ENCODE results near the gene PLXDC2.

DNA sequence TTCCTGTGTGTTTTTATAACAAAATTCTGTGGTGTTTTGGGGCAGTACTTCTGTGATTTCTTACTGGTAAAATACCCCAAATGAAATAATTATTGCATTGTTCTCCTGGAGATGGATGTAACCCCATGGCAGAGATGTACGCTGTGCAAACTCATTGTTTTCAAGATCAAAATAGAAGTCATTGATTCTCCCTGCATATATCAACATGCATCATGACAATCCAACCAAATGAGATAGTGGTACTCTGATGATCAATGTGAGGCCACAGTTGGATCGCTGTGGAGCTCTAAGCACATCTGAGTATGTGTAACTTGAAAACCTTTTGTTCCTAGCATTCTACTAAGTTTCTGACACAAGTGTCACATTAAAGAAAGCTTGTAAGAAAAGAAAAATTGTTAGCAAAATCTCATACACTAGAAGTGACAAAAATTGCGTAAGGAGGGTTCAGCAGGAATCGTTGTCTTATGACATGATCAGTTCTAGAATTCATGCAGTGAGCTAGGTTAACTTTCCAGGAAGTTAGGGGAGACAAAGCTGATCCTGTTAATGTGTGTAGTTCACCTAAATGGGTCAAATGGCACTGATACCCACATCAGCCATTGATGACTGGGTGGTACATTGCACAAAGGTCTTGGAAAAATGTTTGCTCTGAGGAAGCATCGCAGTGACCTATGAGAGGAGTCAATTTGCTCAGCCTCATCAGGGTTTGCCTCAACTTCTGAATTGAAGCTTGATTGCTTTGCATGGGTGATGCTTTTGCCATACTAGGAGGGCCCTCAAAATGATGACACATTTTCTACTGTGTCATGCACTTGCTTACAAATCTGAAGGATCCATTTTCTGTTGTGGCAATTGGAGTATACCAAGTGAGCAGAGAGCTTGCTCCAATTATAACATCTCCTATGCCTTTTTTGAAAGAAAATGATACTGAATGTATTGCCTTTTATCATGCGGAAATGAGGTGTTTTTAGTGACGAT lies 145.1 kb downstream of the PLXDC2 start:
- TF ChIP-seq EZH2phosphoT487 (IDR thresholded peaks at IDR 0.05; ENCODE audit: low read depth, severe bottlenecking, unreplicated experiment): no peak
- TF ChIP-seq, protein P1, sequence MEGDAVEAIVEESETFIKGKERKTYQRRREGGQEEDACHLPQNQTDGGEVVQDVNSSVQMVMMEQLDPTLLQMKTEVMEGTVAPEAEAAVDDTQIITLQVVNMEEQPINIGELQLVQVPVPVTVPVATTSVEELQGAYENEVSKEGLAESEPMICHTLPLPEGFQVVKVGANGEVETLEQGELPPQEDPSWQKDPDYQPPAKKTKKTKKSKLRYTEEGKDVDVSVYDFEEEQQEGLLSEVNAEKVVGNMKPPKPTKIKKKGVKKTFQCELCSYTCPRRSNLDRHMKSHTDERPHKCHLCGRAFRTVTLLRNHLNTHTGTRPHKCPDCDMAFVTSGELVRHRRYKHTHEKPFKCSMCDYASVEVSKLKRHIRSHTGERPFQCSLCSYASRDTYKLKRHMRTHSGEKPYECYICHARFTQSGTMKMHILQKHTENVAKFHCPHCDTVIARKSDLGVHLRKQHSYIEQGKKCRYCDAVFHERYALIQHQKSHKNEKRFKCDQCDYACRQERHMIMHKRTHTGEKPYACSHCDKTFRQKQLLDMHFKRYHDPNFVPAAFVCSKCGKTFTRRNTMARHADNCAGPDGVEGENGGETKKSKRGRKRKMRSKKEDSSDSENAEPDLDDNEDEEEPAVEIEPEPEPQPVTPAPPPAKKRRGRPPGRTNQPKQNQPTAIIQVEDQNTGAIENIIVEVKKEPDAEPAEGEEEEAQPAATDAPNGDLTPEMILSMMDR (IDR thresholded peaks at IDR 0.05; ENCODE audit: poor library complexity): no peak

Measured in hepatocyte (in vitro differentiated cells).